Fibroblast of peridontal ligament (primary cell): Measurements from ENCODE around the gene TFAP2D.

ENCODE experiments used
- DNase-seq: peaks from one replicate; pipeline ENCODE4 v3.0.0-alpha.2; 2010; ENCODE audit errors: extremely low read depth

TFAP2D gene

GRCh38 chr6:50720623-50721022 lies 7.3 kb downstream of the TFAP2D start:
- DNase-seq, result no peak

DNA sequence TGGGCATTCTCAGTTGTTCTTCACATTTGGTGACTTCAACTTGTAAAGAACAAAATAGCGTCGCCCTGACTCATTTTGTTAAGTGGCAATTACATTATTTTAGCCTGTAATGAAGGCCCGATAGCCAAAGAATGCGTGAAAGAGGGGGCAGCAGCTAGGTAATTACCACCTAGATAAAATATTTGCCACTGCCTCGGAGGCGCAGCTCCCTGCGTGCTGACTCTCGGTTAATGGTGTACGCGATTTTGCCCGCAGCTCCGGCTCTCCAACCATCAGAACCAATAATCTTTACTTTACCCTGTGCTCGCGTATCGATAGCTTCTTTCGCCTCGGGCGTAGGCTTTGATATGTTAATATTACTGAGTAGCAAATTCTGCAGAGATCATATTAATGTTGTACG lies 8.7 kb downstream of the TFAP2D start:
- no peak for DNase-seq

- no peak for DNase-seq
These were observed 9.7 kb downstream of the TFAP2D start for GRCh38 chr6:50722829-50723554.

- DNase-seq, result no peak
These were observed 11.2 kb downstream of the TFAP2D start for GRCh38 chr6:50724381-50725124.

- DNase-seq, result no peak
These were observed 21.2 kb downstream of the TFAP2D start for GRCh38 chr6:50734488-50734887.

DNA sequence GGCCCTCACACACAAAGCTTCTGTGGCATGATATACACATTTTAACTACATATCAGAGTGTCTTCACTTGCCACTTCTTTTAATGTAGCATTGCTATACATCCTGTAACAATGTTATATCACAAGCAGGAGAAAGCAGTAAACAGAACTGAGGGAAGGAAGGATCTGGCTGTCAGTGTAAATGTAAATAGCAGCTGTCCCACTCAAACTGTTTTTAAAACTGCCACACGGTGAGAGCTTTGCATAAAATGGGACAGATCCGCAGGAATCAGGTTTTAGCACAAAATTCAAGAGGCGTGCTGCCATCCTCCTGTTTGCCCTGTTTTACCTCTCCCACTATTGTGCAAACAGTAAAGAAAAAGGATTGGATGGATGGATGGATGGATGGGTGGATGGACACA lies 28.8 kb downstream of the TFAP2D start:
- no peak for DNase-seq

GRCh38 chr6:50744976-50745375 lies 31.6 kb downstream of the TFAP2D start:
- DNase-seq, result no peak

GRCh38 chr6:50762798-50763197 lies 49.5 kb downstream of the TFAP2D start:
- DNase-seq, result no peak

DNA sequence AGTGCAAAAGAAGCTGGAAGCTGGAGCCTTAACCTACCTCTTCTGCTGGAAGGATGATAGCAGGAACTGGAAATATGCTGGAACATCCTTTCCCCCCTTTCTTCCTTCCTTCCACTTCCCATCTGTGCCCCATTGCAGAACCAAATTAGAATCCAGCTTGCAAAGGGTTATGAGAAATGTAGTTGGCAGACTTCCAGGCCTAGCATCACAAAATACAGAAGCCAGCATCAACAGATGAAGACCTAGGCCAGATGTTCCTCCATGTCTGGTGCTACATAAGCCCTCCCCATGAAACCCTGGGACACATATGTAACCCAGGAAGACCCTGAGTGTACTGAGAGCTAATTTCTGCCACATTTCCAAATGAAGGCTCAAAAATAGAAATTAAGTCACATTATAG lies 65.4 kb downstream of the TFAP2D start:
- no peak for DNase-seq

- no peak for DNase-seq
These were observed 67.1 kb downstream of the TFAP2D start for GRCh38 chr6:50780382-50780781.

GRCh38 chr6:50785921-50786320 lies 72.6 kb downstream of the TFAP2D start:
- DNase-seq, result no peak

DNA sequence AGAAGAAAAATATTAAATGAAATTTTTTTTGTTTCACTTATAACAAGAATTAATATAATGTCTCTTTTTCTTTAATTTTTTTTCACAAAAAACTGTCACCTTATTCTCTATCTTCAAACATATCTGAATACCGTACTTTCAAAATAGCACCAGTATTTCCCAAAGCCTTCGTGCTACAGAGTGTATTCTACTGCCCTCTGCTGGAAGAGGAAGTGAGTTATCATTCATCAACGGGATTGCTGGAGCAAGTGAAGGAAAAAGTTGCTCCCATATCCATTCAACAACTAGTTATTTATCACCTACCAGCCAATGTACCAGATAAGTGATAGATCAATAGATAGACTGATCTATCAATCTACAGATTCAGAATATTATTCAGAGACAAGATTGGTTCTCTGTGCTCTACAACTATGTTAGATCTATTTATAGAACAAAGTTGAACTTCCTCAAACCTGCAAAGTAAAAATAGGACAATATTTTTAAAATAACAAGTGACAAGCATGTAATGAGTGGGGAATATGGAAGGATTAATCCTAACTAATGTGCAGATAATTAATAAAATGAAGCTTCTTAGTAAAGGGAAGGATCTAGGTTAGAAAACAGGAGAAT lies 78.7 kb downstream of the TFAP2D start:
- DNase-seq, result peak; percentile 37

DNA sequence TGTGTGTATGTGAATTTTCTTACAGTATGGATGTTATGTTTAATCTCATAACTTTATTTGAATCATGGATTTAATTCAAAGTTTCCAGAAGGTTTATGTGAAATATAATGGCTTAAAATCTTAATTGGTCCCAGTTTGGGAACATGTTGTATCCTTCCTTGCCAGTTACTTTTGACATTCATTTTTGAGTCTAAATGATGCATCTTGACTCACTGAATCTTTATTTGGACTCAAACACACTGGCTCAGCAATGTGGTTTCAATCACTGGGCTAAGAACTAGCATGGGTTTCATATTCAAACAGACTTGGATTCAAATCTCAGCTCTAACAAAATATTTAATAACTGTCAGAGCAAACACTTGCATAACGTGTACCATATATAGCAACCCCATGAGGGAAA lies 79.4 kb downstream of the TFAP2D start:
- no peak for DNase-seq

GRCh38 chr6:50795574-50795973 lies 82.2 kb downstream of the TFAP2D start:
- no peak for DNase-seq

GRCh38 chr6:50804283-50804682 lies 91.0 kb downstream of the TFAP2D start:
- DNase-seq, result no peak

DNA sequence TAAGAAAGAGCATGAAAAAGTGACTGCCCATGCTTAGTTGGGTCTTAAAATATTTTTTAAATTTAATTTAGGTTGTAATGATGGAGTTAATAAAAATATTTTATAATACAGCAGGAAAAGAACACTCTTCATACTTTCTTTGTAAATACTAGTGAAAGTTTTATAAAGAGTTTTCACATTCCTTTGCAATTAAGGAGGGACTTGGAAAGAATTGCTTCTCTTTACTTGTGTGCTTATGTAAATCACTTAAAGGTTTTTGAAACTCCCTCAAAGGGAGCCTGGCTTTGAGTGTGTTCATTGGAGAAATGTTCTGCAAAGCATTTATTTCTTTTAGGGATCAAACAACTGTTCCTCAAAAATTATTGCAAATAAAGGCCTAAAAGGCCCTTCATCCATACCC lies 93.7 kb downstream of the TFAP2D start:
- DNase-seq, result no peak

DNA sequence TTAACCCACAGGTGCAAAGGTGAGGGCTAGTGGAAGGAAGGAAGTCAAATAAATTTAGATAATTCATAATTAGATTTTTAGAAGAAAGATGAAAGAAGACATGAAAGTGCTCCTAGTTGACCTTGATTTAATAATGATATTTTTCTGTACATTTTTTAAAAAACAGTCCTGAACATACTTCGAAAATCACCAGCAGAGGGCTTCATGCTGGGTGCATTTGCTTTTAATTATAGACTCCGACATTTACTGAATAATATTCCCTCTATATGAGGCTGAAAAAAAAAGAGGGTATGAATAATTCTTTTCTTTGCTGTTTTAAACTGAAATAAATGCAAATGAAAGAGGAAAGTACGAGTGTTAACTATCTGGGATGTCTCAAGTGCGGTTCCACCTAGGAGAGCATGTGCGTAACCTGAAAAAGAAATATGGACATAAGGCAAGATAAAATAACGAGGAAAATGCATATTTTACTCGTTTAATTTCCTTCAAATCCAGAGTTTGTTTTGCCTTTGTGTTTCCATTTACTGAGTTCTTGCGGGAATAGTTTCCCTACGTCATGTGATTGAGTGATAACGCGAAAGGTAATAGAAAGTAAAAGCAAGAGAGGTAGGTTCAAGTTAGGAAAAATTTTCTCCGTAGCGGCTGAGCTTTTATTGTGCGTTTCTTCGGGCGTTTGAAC lies 102.2 kb downstream of the TFAP2D start:
- peak; percentile 44 for DNase-seq

DNA sequence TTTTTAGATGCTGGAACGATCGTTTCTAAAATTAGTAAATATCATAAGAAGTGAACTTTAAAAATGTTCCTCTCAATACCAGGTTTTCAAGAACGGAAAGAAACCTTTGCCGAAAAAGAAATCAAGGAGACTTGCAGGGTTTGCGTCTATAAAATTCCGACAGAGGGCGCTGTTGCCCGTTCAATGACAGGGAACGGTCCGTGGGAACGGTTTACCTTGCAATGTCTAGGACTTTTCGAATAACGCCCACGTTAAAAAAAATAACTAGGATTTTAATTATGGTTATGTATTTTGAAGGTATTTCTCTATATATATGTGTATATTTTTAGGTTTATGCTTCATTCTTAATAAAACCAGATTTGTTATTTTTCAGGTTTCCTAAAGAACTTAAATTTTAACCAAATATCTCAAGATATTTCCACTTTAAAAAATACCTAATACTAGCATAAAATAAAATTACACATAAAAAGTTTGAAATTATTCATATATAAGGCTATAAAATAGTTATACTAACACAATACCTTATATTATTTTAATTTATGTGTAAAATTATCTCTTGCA lies 102.9 kb downstream of the TFAP2D start:
- peak; percentile 77 for DNase-seq

DNA sequence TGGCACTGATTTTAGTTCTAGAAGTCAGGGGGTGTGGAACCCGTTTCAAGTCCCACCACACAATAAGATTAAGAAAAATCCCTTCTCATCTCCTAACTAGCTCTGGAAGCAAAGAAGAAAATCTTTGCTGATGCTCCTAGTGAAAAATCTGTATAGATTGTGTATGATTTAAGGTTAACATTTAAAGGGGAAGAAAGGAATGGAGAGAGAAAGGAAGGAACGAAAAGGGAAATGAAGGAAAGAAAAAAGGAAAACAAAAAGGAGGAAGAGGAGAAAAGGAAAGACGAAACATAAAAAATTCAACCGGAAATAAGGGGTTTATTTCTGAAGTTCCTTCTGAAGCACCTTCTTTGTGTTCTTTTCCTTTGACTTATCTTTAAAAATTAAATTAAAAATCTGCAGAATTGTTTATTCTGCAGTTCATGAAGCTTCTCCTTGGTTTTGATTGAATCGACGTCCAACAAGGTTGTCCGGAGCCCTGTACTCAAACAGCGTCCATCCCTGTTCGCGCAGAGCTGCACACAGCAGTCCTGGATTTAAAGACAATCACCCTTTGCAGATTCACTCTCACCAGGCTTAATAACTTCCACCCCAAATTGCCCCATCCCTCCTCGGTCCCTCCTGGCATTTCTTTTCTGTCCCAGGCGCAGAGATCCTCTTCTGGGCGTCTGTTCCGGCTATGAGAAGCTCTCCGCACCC lies 103.8 kb downstream of the TFAP2D start:
- DNase-seq, result no peak

- no peak for DNase-seq
These were observed 104.3 kb downstream of the TFAP2D start for GRCh38 chr6:50817646-50817950.

DNA sequence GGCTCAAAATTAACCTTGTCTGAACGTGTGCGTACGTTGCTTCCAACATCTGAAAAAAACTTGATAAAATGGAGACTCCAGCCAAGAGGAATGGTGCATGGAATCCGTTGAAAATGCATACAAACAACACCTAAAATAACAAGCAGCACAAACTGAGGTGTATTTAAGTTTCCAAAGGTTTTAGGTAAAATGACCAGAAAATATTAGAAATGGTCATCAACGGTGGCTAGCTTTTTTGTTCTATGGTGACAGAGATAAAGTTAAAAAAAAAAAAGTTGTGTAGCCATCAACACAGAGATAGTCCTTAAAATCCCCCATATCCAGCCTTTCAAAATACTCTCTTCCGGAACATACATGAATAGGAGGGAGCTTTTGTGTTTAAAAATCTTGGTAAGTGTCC lies 104.7 kb downstream of the TFAP2D start:
- DNase-seq, result no peak

GRCh38 chr6:50818673-50819072 lies 105.3 kb downstream of the TFAP2D start, which contains the start of gene TFAP2B:
TFAP2B (plus strand) TSS chr6:50818871; CDS start chr6:50818892, 21 bp downstream.
- DNase-seq, result no peak
